HG02884 (cell line): Measurements from ENCODE around the gene UGT1A8.

ENCODE experiments used
- ATAC-seq: cut with Tn5 transposase; IDR thresholded peaks from one replicate; pipeline ENCODE4 v1.9.1; 2021; ENCODE audit warnings: mild to moderate bottlenecking, moderate library complexity; ENCODE audit not compliant: unreplicated experiment

The UGT1A8 gene

GRCh38 chr2:233816771-233817170, 199.3 kb downstream of the UGT1A8 start:
- ATAC-seq: no peak

GRCh38 chr2:233817361-233817911, 200.0 kb downstream of the UGT1A8 start:
- no peak for ATAC-seq

- ATAC-seq: no peak
Measured at GRCh38 chr2:233817995-233818638, 200.7 kb downstream of the UGT1A8 start.

GRCh38 chr2:233818639-233819621, 201.5 kb downstream of the UGT1A8 start:
- ATAC-seq: no peak

GRCh38 chr2:233819884-233820773, 202.7 kb downstream of the UGT1A8 start:
- no peak for ATAC-seq

GRCh38 chr2:233820774-233821105, 203.3 kb downstream of the UGT1A8 start:
- no peak for ATAC-seq

- no peak for ATAC-seq
Measured at GRCh38 chr2:233821196-233821595, 203.8 kb downstream of the UGT1A8 start.

- no peak for ATAC-seq
Measured at GRCh38 chr2:233821709-233822100, 204.3 kb downstream of the UGT1A8 start.

- no peak for ATAC-seq
Measured at GRCh38 chr2:233822101-233822771, 204.8 kb downstream of the UGT1A8 start.
